Activated naive CD8-positive, alpha-beta T cell (primary cell): ENCODE data around the gene FHIP1B.
"Not testable (repeated sequence)": the region's sequence is repeated elsewhere in the genome, so short reads cannot be mapped to it uniquely, and the experiment has no call there.

Experiments
- H3K27ac Mint-ChIP-seq: one replicate; pipeline ENCODE4 v1.8.0; 2021; ENCODE audit warnings: mixed read lengths
- H3K27me3 Mint-ChIP-seq: one replicate; pipeline ENCODE4 v1.8.0; 2021; ENCODE audit warnings: mixed read lengths
- H3K36me3 Mint-ChIP-seq: one replicate; pipeline ENCODE4 v1.8.0; 2021; ENCODE audit warnings: mixed read lengths
- H3K4me1 Mint-ChIP-seq: one replicate; pipeline ENCODE4 v1.8.0; 2021; ENCODE audit warnings: low read depth, mixed read lengths
- H3K4me3 Mint-ChIP-seq: one replicate; pipeline ENCODE4 v1.8.0; 2021; ENCODE audit warnings: mild to moderate bottlenecking, mixed read lengths
- H3K9me3 Mint-ChIP-seq: one replicate; pipeline ENCODE4 v1.8.0; 2021; ENCODE audit warnings: low read depth, mixed read lengths

FHIP1B gene

GRCh38 chr11:6249770-6250555, 15.5 kb upstream of the FHIP1B start:
- Mint-ChIP-seq H3K27me3 (peaks cover 1% of the 10 kb centered on the region), H3K4me3 (no peak overlapping the region), H3K4me1 (no peaks in the 10 kb centered on the region), H3K27ac (no peak overlapping the region), H3K9me3 (no peaks in the 10 kb centered on the region), H3K36me3 (no peaks in the 10 kb centered on the region)

DNA sequence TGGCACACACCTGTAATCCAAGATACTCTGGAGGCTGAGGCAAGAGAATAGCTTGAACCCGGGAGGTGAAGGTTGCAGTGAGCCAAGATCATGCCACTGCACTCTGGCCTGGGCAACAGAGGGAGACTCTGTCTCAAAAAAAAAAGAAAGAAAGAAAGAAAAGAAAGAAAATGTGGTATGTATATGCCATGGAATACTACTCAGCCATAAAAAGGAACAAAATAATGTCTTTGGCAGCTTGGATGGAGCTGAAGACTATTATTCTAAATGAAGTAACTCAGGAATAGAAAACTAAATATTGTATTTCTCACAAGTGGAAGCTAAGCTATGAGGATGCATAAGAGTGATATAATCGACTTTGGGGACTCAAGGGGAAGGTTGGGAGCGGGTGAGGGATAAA, 14.5 kb upstream of the FHIP1B start:
- not testable (repeated sequence) for H3K27ac Mint-ChIP-seq, H3K4me1 Mint-ChIP-seq, H3K36me3 Mint-ChIP-seq, H3K9me3 Mint-ChIP-seq, H3K27me3 Mint-ChIP-seq, H3K4me3 Mint-ChIP-seq

DNA sequence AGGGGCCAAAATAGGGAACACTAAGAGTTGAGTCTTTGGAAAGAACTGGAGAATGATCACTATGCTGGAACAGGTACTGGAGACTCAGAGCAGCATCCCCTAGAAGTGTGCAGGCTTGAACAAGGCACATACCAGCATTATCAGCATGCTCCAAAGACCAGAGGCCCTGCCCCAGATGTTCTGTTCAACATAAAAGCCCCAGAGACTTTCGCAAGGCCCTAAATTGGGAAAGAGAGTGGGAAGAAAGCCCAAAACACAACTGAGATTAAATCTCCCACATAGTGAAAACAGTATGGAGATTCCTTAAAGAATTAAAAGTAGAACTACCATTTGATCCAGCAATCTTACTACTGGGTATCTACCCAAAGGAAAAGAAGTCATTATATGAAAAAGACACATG, 13.8 kb upstream of the FHIP1B start:
- Mint-ChIP-seq H3K27ac (no peak overlapping the region), H3K4me3 (no peak overlapping the region), H3K27me3 (peaks cover 7% of the 10 kb centered on the region), H3K36me3 (no peaks in the 10 kb centered on the region), H3K4me1 (no peaks in the 10 kb centered on the region), H3K9me3 (no peaks in the 10 kb centered on the region)

GRCh38 chr11:6245536-6245935, 11.1 kb upstream of the FHIP1B start:
- Mint-ChIP-seq H3K27ac (no peak overlapping the region), H3K4me3 (no peak overlapping the region), H3K4me1 (no peaks in the 10 kb centered on the region), H3K27me3 (peaks cover 7% of the 10 kb centered on the region), H3K9me3 (no peaks in the 10 kb centered on the region), H3K36me3 (no peaks in the 10 kb centered on the region)

- Mint-ChIP-seq H3K36me3 (no peaks in the 10 kb centered on the region), H3K27ac (no peak overlapping the region), H3K27me3 (peaks cover 6% of the 10 kb centered on the region), H3K9me3 (no peaks in the 10 kb centered on the region), H3K4me1 (no peaks in the 10 kb centered on the region), H3K4me3 (no peak overlapping the region)
These were observed 6.9 kb upstream of the FHIP1B start for GRCh38 chr11:6241316-6241715.

- Mint-ChIP-seq H3K27ac (no peak overlapping the region), H3K36me3 (no peaks in the 10 kb centered on the region), H3K4me1 (no peaks in the 10 kb centered on the region), H3K9me3 (no peaks in the 10 kb centered on the region), H3K4me3 (no peak overlapping the region), H3K27me3 (peaks cover 6% of the 10 kb centered on the region)
These were observed 6.3 kb upstream of the FHIP1B start for GRCh38 chr11:6240781-6241180.

- Mint-ChIP-seq H3K4me1 (peaks cover 3% of the 10 kb centered on the region), H3K36me3 (no peaks in the 10 kb centered on the region), H3K9me3 (no peaks in the 10 kb centered on the region), H3K4me3 (no peak overlapping the region), H3K27me3 (peaks cover 6% of the 10 kb centered on the region), H3K27ac (no peak overlapping the region)
These were observed 5.7 kb upstream of the FHIP1B start for GRCh38 chr11:6240139-6240538.

GRCh38 chr11:6238902-6239301, 4.5 kb upstream of the FHIP1B start, which contains the start of gene CNGA4:
Gene CNGA4 (plus strand): TSS chr11:6239089. CDS start chr11:6239207, 118 bp downstream.
- Mint-ChIP-seq H3K4me1 (peaks cover 11% of the 10 kb centered on the region), H3K4me3 (no peak within 1 kb of the TSS), H3K9me3 (no peaks in the 10 kb centered on the region), H3K27me3 (peaks cover 4% of the 10 kb centered on the region), H3K36me3 (no peaks in the 10 kb centered on the region), H3K27ac (no peak within 1 kb of the TSS)

GRCh38 chr11:6237761-6238302, 3.4 kb upstream of the FHIP1B start:
- Mint-ChIP-seq H3K27me3 (no peaks in the 10 kb centered on the region), H3K9me3 (no peaks in the 10 kb centered on the region), H3K4me3 (no peak overlapping the region), H3K4me1 (peaks cover 20% of the 10 kb centered on the region), H3K27ac (no peak overlapping the region), H3K36me3 (no peaks in the 10 kb centered on the region)

GRCh38 chr11:6237266-6237665, 2.8 kb upstream of the FHIP1B start:
- Mint-ChIP-seq H3K27me3 (no peaks in the 10 kb centered on the region), H3K9me3 (no peaks in the 10 kb centered on the region), H3K4me3 (no peak overlapping the region), H3K36me3 (no peaks in the 10 kb centered on the region), H3K27ac (no peak overlapping the region), H3K4me1 (peaks cover 22% of the 10 kb centered on the region)

DNA sequence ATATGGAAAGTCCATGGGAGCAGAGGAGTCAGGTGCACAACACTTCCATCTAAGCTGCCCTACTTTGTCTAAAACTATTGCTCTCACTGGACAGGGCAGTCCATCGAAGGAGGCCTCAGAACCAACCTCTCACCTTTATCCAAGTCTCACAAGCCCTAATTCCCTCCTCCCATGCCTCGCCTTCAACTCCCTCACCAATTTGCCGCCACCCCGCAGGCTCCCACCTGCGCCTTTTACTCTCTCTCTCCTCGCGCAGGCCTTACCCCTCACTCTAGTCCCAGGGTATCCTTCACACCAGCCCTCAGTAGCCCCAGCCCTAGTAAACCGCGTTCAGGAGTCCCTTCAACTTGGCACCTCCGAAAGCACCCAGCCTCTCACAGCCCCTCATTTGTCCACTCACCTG, 451 bp downstream of the FHIP1B start:
- Mint-ChIP-seq H3K27me3 (no peaks in the 10 kb centered on the region), H3K9me3 (no peaks in the 10 kb centered on the region), H3K36me3 (peaks cover 4% of the 10 kb centered on the region), H3K4me1 (peaks cover 50% of the 10 kb centered on the region), H3K27ac (peak overlapping the region; percentile 96), H3K4me3 (peak overlapping the region; percentile 100)

GRCh38 chr11:6232899-6233298, 1.5 kb downstream of the FHIP1B start:
- Mint-ChIP-seq H3K36me3 (peaks cover 4% of the 10 kb centered on the region), H3K9me3 (no peaks in the 10 kb centered on the region), H3K27me3 (no peaks in the 10 kb centered on the region), H3K4me1 (peaks cover 56% of the 10 kb centered on the region), H3K4me3 (peak overlapping the region; percentile 100), H3K27ac (no peak overlapping the region)

GRCh38 chr11:6229911-6230310, 4.5 kb downstream of the FHIP1B start:
- Mint-ChIP-seq H3K4me3 (no peak overlapping the region), H3K27ac (no peak overlapping the region), H3K36me3 (peaks cover 6% of the 10 kb centered on the region), H3K9me3 (no peaks in the 10 kb centered on the region), H3K27me3 (no peaks in the 10 kb centered on the region), H3K4me1 (peaks cover 70% of the 10 kb centered on the region)

- H3K4me3 Mint-ChIP-seq: no peak overlapping the region
- H3K4me1 Mint-ChIP-seq: peaks cover 60% of the 10 kb centered on the region
- no peaks in the 10 kb centered on the region for H3K9me3 Mint-ChIP-seq
- peaks cover 6% of the 10 kb centered on the region for H3K36me3 Mint-ChIP-seq
- no peaks in the 10 kb centered on the region for H3K27me3 Mint-ChIP-seq
- no peak overlapping the region for H3K27ac Mint-ChIP-seq
These were observed 5.9 kb downstream of the FHIP1B start for GRCh38 chr11:6228520-6228919.

DNA sequence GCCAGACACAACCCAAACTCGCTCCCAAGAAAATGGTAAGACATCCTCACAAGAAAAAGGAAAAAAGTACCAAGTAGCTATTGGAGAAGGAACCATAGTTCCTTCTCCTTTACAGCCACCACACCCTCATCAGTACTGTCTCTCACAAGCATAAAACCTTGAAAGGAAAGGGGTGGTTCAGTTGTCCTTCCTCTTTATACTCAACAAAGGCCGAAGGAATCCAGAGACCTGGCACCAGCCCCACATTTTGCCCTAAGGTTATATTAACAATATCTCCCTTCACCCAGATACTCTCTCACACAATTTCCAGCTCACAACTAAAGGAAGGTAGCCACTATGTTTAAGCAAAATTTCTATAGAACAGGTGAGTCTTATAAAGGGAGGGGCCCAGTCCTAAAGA, 8.5 kb downstream of the FHIP1B start:
- Mint-ChIP-seq H3K4me3 (no peak overlapping the region), H3K4me1 (peaks cover 44% of the 10 kb centered on the region), H3K36me3 (peaks cover 12% of the 10 kb centered on the region), H3K27ac (peak overlapping the region; percentile 16), H3K9me3 (no peaks in the 10 kb centered on the region), H3K27me3 (no peaks in the 10 kb centered on the region)

DNA sequence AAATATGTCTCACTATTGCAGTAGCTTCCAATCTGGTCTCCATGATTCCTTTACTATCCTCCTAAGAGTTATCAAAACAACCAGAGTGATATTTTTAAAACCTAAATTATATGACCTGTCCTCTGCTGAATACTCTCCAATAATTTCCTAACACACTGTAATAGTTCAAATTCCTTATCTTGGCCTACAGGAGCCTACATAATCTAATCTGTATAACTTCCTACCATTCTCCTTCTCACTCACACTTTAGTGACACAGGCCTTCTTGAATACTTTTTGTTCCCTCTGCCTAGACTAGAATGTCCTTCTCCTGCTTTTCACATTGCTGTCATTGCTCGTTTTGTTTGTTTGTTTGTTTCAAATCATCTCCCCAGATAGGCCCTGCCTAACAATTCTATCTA, 9.4 kb downstream of the FHIP1B start:
- Mint-ChIP-seq H3K36me3 (peaks cover 15% of the 10 kb centered on the region), H3K27me3 (no peaks in the 10 kb centered on the region), H3K27ac (no peak overlapping the region), H3K4me1 (peaks cover 41% of the 10 kb centered on the region), H3K4me3 (no peak overlapping the region), H3K9me3 (no peaks in the 10 kb centered on the region)
